GM19395 (cell line): ENCODE data around the gene KCNJ12.

Source experiments
- ATAC-seq: cut with Tn5 transposase; IDR thresholded peaks from one replicate; pipeline ENCODE4 v1.9.1; 2021; ENCODE audit warnings: mild to moderate bottlenecking, moderate library complexity; ENCODE audit not compliant: unreplicated experiment

KCNJ12 gene

GRCh38 chr17:21463779-21464407, 87.7 kb downstream of the KCNJ12 start:
- no peak for ATAC-seq

- ATAC-seq, result no peak
Measured at GRCh38 chr17:21464611-21465021, 88.5 kb downstream of the KCNJ12 start.

GRCh38 chr17:21466550-21466949, 90.4 kb downstream of the KCNJ12 start:
- ATAC-seq, result no peak

GRCh38 chr17:21467196-21467595, 91.0 kb downstream of the KCNJ12 start:
- ATAC-seq, result no peak

- no peak for ATAC-seq
Measured at GRCh38 chr17:21467739-21468490, 91.8 kb downstream of the KCNJ12 start.
